ENCODE results near the gene HNF4A.

Gene HNF4A

DNA sequence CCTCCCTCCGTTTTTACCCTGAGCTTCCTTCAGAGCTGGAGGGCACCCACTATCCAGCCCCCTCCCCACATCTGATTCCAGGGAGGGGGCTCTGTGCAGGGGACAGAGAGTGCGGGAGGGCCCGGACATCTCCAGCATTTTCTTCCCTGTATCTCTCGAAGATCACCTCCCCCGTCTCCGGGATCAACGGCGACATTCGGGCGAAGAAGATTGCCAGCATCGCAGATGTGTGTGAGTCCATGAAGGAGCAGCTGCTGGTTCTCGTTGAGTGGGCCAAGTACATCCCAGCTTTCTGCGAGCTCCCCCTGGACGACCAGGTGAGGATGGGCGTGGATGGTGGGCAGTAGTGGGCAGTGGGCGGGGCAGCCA is 58.8 kb downstream of the HNF4A start:
- CTCF ChIA-PET = no interaction called here
- no peaks in the 10 kb centered on the region for H3K9me3 ChIP-seq (ENCODE audit: control insufficient read depth, insufficient read depth, low read depth, low read length)
- POLR2A ChIA-PET = no interaction called here
- no peaks in the 10 kb centered on the region for H3K36me3 ChIP-seq (ENCODE audit: control insufficient read depth in 2 of 2, insufficient read depth in 1 of 2, low read length in 2 of 2)
- no peak overlapping the region for H3K27ac ChIP-seq (ENCODE audit: extremely low read depth, low read depth, low read length)
- H3K4me3 ChIP-seq (ENCODE audit: low read depth, low read length) = no peak overlapping the region
- H3K4me1 ChIP-seq (ENCODE audit: control insufficient read depth, insufficient read depth, low read length) = no peaks in the 10 kb centered on the region
- no peak for TF ChIP-seq SP3 (tag by site-specific recombination; IDR thresholded peaks at IDR 0.05)
- TF ChIP-seq, protein P1, sequence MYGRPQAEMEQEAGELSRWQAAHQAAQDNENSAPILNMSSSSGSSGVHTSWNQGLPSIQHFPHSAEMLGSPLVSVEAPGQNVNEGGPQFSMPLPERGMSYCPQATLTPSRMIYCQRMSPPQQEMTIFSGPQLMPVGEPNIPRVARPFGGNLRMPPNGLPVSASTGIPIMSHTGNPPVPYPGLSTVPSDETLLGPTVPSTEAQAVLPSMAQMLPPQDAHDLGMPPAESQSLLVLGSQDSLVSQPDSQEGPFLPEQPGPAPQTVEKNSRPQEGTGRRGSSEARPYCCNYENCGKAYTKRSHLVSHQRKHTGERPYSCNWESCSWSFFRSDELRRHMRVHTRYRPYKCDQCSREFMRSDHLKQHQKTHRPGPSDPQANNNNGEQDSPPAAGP (tag by site-specific recombination; IDR thresholded peaks at IDR 0.05) = no peak
- no peak for TF ChIP-seq KLF8 (tag by site-specific recombination; IDR thresholded peaks at IDR 0.05)
- TF ChIP-seq ZNF501 (tag by site-specific recombination; IDR thresholded peaks at IDR 0.05) = no peak
- no peak for TF ChIP-seq SP2 (tag by site-specific recombination; IDR thresholded peaks at IDR 0.05)
- no peak for TF ChIP-seq ZFHX2 (tag by site-specific recombination; conservative IDR thresholded peaks at IDR 0.05)
- no peak for TF ChIP-seq ZBTB6 (tag by site-specific recombination; IDR thresholded peaks at IDR 0.05)

DNA sequence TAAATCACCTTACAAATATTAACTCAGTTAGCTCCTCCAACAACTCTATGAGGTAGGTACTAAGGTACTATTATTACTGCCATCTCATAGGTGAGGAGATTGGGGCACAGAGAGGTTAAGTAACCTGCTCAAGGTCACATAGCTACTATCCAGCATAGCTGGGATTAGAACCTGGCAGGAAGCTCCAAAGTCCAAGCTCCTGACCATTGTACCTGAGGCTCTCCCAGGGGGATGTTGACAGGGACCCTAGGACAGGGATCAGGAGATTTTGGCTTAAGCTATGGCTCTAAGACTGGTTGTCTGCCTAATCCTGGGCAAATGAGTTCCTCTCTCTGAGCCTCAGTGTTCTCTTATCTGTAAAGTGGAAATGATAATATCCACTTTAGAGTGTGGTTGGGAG is 59.3 kb downstream of the HNF4A start:
- Histone ChIP-seq H3K36me3 (ENCODE audit: control insufficient read depth in 2 of 2, insufficient read depth in 1 of 2, low read length in 2 of 2) (no peaks in the 10 kb centered on the region), H3K4me3 (ENCODE audit: low read depth, low read length) (no peak overlapping the region), H3K9me3 (ENCODE audit: control insufficient read depth, insufficient read depth, low read depth, low read length) (no peaks in the 10 kb centered on the region), H3K4me1 (ENCODE audit: control insufficient read depth, insufficient read depth, low read length) (no peaks in the 10 kb centered on the region), H3K27ac (ENCODE audit: extremely low read depth, low read depth, low read length) (no peak overlapping the region)
- CTCF ChIA-PET = interaction anchor here (0.6 kb wide), 1 partner anchor 45 kb away, joined by 4 read pairs; no protein-coding TSS in a partner anchor
- TF ChIP-seq, protein P2, sequence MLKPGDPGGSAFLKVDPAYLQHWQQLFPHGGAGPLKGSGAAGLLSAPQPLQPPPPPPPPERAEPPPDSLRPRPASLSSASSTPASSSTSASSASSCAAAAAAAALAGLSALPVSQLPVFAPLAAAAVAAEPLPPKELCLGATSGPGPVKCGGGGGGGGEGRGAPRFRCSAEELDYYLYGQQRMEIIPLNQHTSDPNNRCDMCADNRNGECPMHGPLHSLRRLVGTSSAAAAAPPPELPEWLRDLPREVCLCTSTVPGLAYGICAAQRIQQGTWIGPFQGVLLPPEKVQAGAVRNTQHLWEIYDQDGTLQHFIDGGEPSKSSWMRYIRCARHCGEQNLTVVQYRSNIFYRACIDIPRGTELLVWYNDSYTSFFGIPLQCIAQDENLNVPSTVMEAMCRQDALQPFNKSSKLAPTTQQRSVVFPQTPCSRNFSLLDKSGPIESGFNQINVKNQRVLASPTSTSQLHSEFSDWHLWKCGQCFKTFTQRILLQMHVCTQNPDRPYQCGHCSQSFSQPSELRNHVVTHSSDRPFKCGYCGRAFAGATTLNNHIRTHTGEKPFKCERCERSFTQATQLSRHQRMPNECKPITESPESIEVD (tag by site-specific recombination; IDR thresholded peaks at IDR 0.05) = no peak
- no peak for TF ChIP-seq ZBTB8A (tag by site-specific recombination; IDR thresholded peaks at IDR 0.05)
- no peak for TF ChIP-seq ZEB2 (tag by site-specific recombination; IDR thresholded peaks at IDR 0.05)
- no peak for TF ChIP-seq ZNF155 (tag by site-specific recombination; IDR thresholded peaks at IDR 0.05)
- POLR2A ChIA-PET = interaction anchor here (0.6 kb wide), 1 partner anchor 263 kb away, joined by 3 read pairs; no protein-coding TSS in a partner anchor

DNA sequence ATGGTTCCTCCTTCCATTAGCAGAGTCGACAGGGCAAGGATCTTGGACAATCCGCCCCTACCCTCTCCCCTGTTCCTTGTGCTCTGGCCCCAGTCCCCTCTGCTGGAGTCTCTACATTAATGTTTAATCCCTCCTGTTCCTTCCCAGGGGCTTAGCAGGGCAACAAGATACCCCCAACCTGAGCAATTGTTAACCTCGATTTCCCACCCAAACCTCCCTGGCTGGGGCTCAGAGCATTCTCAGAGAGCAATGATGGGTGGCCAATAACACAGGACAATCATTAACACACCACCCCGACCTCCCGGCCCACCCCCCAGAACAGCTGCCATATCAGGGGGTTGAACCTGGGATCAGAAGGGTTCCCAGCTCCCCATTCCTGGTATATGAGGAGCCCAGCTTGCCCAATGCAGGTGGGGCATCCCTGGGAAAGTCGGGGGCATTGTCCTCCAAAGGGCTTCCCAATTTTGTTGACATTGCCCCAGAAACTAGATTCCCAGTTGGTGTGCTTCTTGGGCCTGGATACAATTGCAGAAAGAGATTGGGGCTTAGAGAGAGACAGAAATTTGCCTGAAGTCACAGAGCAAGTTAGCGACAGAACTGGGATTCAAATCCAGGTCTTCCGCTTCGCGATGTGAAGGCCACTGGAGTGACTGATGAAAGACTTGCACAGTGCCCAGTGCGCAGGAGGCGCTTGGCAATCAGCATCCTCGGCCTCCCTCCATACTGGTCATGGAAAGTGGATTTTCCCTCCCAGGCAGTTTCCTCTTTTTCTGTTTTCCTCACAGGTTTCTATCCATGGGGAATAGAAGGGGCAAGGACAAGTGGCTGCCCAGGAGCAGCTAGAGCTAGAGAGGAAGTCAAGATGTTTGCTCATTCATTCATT is 60.6 kb downstream of the HNF4A start:
- POLR2A ChIA-PET = no interaction called here
- H3K4me3 ChIP-seq (ENCODE audit: low read depth, low read length) = no peak overlapping the region
- CTCF ChIA-PET = interaction anchor here (0.5 kb wide), 1 partner anchor 383 kb away, joined by 3 read pairs; no protein-coding TSS in a partner anchor
- no peaks in the 10 kb centered on the region for H3K9me3 ChIP-seq (ENCODE audit: control insufficient read depth, insufficient read depth, low read depth, low read length)
- no peak overlapping the region for H3K27ac ChIP-seq (ENCODE audit: extremely low read depth, low read depth, low read length)
- no peaks in the 10 kb centered on the region for H3K36me3 ChIP-seq (ENCODE audit: control insufficient read depth in 2 of 2, insufficient read depth in 1 of 2, low read length in 2 of 2)
- no peaks in the 10 kb centered on the region for H3K4me1 ChIP-seq (ENCODE audit: control insufficient read depth, insufficient read depth, low read length)
- TF ChIP-seq ZNF155 (tag by site-specific recombination; IDR thresholded peaks at IDR 0.05) (no peak), BCL11B (tag by site-specific recombination; IDR thresholded peaks at IDR 0.05; ENCODE audit: low read depth) (no peak), PATZ1 (tag by site-specific recombination; IDR thresholded peaks at IDR 0.05) (no peak), ZNF433 (tag by site-specific recombination; IDR thresholded peaks at IDR 0.05; ENCODE audit: low read depth) (no peak), SETDB1 (IDR thresholded peaks at IDR 0.05; ENCODE audit: insufficient read length, low read length) (no peak), ZNF521 (tag by site-specific recombination; IDR thresholded peaks at IDR 0.05) (no peak), ZXDB (tag by site-specific recombination; IDR thresholded peaks at IDR 0.05) (no peak), ZFP37 (tag by site-specific recombination; IDR thresholded peaks at IDR 0.05) (no peak), ZNF426 (tag by site-specific recombination; IDR thresholded peaks at IDR 0.05) (no peak), ZBTB1 (tag by site-specific recombination; IDR thresholded peaks at IDR 0.05) (no peak), ZFHX2 (tag by site-specific recombination; conservative IDR thresholded peaks at IDR 0.05) (no peak), YY1 (tag by site-specific recombination; IDR thresholded peaks at IDR 0.05) (no peak), ZFP41 (tag by site-specific recombination; IDR thresholded peaks at IDR 0.05; ENCODE audit: borderline replicate concordance) (no peak)
- TF ChIP-seq, protein P3, sequence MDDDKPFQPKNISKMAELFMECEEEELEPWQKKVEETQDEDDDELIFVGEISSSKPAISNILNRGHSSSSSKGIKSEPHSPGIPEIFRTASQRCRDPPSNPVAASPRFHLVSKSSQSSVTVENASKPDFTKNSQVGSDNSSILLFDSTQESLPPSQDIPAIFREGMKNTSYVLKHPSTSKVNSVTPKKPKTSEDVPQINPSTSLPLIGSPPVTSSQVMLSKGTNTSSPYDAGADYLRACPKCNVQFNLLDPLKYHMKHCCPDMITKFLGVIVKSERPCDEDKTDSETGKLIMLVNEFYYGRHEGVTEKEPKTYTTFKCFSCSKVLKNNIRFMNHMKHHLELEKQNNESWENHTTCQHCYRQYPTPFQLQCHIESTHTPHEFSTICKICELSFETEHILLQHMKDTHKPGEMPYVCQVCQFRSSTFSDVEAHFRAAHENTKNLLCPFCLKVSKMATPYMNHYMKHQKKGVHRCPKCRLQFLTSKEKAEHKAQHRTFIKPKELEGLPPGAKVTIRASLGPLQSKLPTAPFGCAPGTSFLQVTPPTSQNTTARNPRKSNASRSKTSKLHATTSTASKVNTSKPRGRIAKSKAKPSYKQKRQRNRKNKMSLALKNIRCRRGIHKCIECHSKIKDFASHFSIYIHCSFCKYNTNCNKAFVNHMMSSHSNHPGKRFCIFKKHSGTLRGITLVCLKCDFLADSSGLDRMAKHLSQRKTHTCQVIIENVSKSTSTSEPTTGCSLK (tag by site-specific recombination; IDR thresholded peaks at IDR 0.05) = no peak
